HepG2 (cell line): ENCODE results near the gene PARN.

ENCODE experiments used
- CTCF ChIP-seq: sonication (generic); formaldehyde crosslinking; IDR thresholded peaks from 2 replicates; pipeline ENCODE4 v1.5.0; 2020; ENCODE audit warnings: mild to moderate bottlenecking, missing genetic modification reagents, moderate library complexity
- EZH2 ChIP-seq: conservative IDR thresholded peaks from 2 replicates; pipeline ENCODE4 v1.6.1; 2012; ENCODE audit warnings: mild to moderate bottlenecking, low read depth, low read length, moderate library complexity
- GTF2F1 ChIP-seq: fragments of 150-350 bp; IDR thresholded peaks from 2 replicates; pipeline ENCODE4 v1.6.1; 2014; ENCODE audit warnings: low read length
- HMGXB4 ChIP-seq, 2 experiments: sonication (generic) in 1 of 2; formaldehyde crosslinking in 1 of 2; IDR thresholded peaks; 2 replicates each; pipeline versions ENCODE4 v1.4.0 to v1.6.1; 2018 to 2020; ENCODE audit warnings: missing genetic modification reagents in 2 of 2, borderline replicate concordance in 1 of 2, low read depth in 1 of 2, mild to moderate bottlenecking in 1 of 2, missing biosample characterization in 1 of 2
- PBX3 ChIP-seq: sonication (generic); formaldehyde crosslinking; IDR thresholded peaks from 2 replicates; pipeline ENCODE4 v1.8.1; 2023; ENCODE audit warnings: missing genetic modification reagents, inconsistent platforms, borderline replicate concordance
- POGZ ChIP-seq: sonication (generic); formaldehyde crosslinking; IDR thresholded peaks from 2 replicates; pipeline ENCODE4 v1.4.0; 2020; ENCODE audit warnings: mild to moderate bottlenecking, missing genetic modification reagents
- PTBP1 ChIP-seq: fragments of 200-400 bp; formaldehyde crosslinking; IDR thresholded peaks from 2 replicates; pipeline ENCODE4 v1.6.1; 2018; ENCODE audit warnings: low read length, low read depth; ENCODE audit not compliant: poor library complexity, severe bottlenecking
- RBM22 ChIP-seq: fragments of 200-400 bp; formaldehyde crosslinking; optimal IDR thresholded peaks from 2 replicates; pipeline ENCODE3; 2017; ENCODE audit warnings: mild to moderate bottlenecking, low read length, moderate library complexity
- REST ChIP-seq, 2 experiments: IDR thresholded peaks; 2 replicates each; pipeline ENCODE4 v1.6.1; 2011 to 2012; ENCODE audit warnings: low read length in 2 of 2, borderline replicate concordance in 1 of 2, low read depth in 1 of 2, mild to moderate bottlenecking in 1 of 2, moderate library complexity in 1 of 2

- TF ChIP-seq EZH2: no peak
- no peak for TF ChIP-seq HMGXB4 (CRISPR knock-in tag; IDR thresholded peaks at IDR 0.05; ENCODE audit: borderline replicate concordance in 1 of 2, low read depth in 1 of 2)
- no peak for TF ChIP-seq CTCF (CRISPR knock-in tag)
- TF ChIP-seq PBX3: no peak
- TF ChIP-seq RBM22: no peak
- TF ChIP-seq GTF2F1: no peak
- no peak for TF ChIP-seq POGZ
- no peak for TF ChIP-seq REST (IDR thresholded peaks at IDR 0.05; ENCODE audit: borderline replicate concordance in 1 of 2, low read depth in 1 of 2, low read length in 2 of 2)
- TF ChIP-seq PTBP1: no peak
These were observed 90.9 kb downstream of the PARN start for GRCh38 chr16:14539156-14539555.
